C4-2B (cell line): ENCODE results near the gene PPARG.

Experiments
- H3K27ac ChIP-seq: fragments of 450-650 bp; 2 replicates; pipeline ENCODE4 v1.5.1; 2017
- ZFX ChIP-seq: fragments of 450-650 bp; IDR thresholded peaks from 2 replicates; pipeline ENCODE4 v1.6.1; 2017
- TF ChIP-seq, protein P1 (sequence below): fragments of 450-650 bp; conservative IDR thresholded peaks from 2 replicates; pipeline ENCODE4 v1.5.1; 2017; ENCODE audit warnings: mild to moderate bottlenecking

Gene PPARG

DNA sequence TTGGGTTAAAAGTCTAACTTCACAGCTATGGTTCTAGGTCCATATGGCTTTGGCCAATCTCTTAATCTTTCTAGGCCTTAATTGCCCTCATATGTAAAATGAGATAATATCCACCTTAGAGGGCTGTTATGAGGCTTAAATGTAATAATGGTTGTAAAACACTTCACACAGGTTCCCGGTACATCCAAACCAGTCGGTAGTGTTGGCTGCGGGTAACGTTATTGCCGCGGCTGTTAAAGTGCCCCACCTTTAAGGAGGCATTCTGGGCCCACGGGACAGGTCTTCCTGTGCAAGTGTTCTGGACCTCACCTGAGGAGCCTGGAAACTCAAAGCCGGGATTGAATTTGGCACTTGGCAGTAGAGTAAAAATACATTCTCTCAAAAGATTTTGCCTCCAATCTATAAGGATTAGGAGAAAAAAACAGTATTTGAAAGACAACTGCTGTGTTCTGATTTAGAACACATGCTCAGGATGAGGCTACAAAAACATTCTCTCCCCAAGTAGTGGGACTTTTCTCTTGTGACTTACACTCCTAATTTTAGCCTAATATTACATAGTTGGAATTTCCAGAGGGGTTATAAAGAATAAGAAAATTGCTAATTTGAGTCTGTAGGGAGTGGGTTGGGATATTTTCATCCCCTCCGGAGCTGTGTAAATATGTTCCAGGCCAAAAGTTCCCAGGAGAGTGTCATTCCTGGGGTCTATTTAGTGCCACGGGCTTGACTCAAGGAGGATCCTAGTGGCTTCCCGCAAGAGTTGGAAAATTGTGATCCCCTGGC, 150.5 kb downstream of the PPARG start:
- no peak overlapping the region for H3K27ac ChIP-seq
- TF ChIP-seq, protein P1, sequence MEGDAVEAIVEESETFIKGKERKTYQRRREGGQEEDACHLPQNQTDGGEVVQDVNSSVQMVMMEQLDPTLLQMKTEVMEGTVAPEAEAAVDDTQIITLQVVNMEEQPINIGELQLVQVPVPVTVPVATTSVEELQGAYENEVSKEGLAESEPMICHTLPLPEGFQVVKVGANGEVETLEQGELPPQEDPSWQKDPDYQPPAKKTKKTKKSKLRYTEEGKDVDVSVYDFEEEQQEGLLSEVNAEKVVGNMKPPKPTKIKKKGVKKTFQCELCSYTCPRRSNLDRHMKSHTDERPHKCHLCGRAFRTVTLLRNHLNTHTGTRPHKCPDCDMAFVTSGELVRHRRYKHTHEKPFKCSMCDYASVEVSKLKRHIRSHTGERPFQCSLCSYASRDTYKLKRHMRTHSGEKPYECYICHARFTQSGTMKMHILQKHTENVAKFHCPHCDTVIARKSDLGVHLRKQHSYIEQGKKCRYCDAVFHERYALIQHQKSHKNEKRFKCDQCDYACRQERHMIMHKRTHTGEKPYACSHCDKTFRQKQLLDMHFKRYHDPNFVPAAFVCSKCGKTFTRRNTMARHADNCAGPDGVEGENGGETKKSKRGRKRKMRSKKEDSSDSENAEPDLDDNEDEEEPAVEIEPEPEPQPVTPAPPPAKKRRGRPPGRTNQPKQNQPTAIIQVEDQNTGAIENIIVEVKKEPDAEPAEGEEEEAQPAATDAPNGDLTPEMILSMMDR: no peak
- TF ChIP-seq ZFX: no peak

DNA sequence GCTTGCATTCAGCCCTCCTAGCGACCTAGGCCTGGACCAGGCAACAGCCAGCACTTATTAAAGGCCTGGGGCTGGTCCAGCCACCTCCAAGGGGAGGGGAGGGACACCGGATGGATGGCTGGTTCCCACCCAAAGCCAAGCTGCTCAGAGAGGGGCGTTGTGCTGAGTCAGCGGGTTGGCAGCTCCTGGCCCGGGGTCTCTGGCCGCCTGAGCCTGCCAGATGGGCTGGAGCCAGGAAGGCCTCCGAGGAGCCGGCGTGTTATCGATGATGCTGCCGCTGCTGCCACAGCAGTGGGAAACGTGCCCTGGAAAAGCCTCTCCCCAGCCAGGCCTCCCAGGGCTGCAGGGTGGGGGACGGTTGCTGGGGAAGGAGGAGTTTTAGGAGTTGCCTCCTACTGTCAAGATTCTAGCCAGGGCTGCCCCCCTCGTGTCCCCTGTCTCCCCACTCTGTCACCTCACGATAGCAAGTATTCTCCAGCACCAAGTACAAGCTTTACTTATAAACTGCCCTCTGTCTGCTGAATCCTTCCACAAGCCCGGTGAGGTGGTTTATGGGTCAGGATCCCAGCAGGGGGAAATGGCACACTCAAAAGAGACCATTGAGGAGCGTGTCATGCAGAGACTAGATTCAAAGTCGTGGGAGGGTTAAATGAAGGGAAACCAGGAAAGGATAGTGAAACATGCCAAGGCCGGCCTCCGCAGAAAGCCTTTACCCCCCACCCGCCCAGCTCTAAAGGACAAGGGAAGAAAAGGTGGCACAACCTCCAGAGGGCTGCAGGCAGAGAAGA, 152.3 kb downstream of the PPARG start:
- TF ChIP-seq, protein P1: no peak
- TF ChIP-seq ZFX: no peak
- no peak overlapping the region for H3K27ac ChIP-seq

DNA sequence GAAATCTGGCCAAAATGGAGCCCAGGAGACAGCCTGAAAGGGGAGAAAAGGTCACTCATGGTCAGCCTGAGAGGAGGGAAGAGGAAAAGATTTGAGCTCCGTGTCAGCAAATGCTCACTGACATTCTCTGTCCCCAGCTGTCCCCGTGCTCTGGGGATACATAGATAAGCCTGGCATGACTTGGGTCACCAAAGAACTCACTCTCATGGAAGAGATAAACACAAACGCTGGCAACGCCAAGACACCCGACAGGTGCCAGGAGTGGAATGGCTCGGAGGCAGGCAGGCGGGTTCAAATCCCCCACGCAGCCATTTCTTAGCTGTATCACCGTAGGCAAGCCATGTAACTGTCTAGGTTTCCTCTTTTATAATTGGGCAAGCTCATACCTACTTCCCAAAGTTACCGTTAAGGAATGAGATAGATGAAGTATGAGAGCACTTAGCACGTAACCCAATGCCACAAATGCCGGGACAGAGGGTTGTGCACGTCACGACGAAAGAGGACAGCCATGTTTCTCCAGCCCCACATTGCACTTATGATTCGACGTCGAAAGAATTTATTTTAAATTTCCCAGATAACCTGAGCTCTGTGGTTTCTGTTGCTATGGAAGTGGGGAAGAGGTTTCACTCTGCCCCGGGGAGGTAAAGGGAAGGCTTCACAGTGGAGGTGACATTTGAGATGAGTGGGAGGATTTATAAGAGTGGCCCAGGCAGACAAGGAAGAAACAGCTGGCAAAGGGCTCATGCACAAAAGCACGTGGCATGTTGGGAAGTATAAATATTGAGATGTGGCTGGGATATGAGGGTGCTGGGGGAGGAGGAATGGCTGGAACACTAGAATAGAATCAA, 154.0 kb downstream of the PPARG start:
- H3K27ac ChIP-seq: no peak overlapping the region
- TF ChIP-seq, protein P1: no peak
- TF ChIP-seq ZFX: no peak

DNA sequence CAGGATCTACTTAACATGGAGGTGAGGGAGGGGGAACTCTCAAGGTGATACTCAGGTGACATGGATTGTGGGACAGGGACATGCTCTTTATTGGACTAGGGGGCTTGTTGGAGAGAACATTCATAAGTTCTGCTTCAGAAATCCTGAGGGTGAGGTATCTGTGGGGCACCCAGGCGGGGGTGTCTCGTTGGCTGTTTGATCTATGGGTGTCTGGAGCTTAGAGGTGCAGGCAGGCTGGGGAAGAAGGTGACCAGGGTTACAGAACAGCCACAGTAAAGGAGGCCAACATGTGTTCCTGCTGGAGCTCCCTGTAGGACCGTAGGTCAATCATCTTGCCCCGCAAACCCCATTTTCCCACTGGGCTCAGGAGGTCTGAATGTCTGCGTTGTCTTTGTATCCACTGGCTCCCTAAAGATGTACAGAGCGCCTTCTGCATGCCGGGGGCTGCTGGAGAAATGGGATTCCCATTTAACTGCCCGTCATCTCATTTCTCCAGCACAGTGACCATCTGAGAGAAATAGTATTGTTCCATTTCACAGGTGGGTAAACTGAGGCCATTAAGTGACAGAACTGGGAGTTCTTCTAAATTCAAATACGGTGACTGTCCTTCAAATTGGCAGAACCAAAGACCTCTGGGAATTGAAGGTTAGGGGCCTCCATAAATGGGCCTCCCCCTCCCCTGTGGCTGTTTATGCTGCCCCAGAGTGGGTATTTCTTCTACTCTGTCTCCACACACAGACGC, 155.1 kb downstream of the PPARG start:
- H3K27ac ChIP-seq: no peak overlapping the region
- TF ChIP-seq ZFX: no peak
- TF ChIP-seq, protein P1: no peak

DNA sequence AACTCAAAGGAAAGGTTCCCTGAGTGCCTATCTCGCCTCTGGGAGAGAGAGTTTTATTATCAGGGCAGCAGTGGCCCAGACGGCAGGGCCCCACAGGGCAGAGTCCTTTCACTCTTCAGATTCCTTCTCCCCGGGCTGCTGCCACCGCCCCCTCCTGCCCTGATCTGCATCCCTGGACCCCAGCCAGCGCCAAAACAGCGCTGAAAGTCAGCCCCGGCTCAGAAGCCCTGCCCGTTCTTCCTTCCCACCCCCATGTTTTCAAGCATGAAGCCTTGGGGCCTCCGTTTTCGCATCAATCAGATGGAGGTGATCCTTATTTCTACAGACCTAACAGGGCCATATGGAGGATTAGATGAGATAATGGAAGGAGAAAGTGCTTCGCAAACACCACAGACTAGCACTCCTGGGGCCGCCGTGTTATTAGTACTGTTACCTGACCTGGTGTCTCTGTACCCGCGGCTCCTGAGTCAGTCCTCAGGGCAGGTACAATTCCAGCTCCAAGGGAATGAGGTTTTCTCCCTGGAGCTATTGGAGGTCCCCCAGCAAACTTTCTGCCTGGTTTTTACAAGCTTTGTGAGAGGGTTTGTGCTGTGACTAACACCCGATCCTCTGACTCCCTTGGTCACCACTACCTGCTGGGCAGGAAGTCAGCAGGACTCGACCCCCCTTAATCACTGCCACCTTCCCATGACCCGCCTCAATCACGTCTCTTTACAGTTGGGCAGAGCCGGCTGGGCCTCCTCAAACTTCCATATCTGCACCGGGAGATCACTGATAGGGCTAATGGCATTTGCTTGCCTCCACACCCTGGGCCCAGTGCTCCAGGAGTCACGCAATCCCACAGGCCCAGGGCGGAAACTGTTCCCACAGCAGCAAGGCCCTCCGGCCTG, 156.0 kb downstream of the PPARG start:
- no peak overlapping the region for H3K27ac ChIP-seq
- no peak for TF ChIP-seq ZFX
- TF ChIP-seq, protein P1: no peak

DNA sequence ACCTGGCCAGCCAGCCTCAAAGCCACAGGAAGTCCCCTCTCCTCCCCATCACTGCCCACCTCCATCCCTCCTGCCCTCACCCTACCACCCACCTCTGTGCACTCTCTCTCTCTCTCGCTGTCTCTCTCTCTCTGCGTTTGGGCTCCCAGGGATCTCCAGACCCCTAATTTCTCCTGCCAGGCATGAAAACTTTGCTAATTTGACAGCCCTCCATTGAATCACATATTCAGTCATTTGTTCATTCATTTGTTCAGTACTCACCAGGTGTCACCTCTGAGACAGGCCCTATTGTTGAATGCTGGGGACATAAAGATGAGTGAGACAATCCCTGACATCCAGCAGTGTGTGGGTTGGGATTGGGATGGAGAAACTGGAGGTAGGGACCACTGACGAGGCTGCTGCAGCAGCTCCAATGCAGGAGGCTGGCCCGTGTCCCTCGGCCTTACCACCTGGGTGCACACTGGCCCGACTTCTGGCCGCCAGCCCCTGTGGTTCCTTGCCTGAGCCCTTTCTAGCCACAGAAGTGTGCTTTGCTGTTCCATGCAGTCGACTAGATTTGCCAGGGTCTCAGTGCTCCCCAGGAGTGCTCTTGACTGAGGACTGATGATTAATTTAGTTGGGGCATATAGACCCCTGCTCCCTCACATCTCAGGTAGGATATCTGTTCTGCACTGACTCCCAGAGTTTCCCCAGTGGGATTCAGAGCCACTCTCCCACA, 156.8 kb downstream of the PPARG start:
- TF ChIP-seq, protein P1: no peak
- TF ChIP-seq ZFX: no peak
- H3K27ac ChIP-seq: no peak overlapping the region
